Skeletal muscle tissue (tissue), 4 donors: Measurements from ENCODE around the gene CDC42BPA. TPM values are rescaled to one million over a fixed set of nuclear protein-coding genes. Genes with fewer than 3 reads are reported as not detected.

Source experiments
- H3K27ac ChIP-seq: one replicate; pipeline ENCODE4 v1.7.0; 2013; ENCODE audit warnings: mild to moderate bottlenecking, low read depth, low read length, inconsistent platforms
- H3K27me3 ChIP-seq, 3 donors: one replicate each; pipeline ENCODE4 v1.7.0; 2013; ENCODE audit warnings: low read length in 3 of 3; ENCODE audit not compliant: control insufficient read depth in 3 of 3, insufficient read depth in 3 of 3
- H3K36me3 ChIP-seq, 3 donors: one replicate each; pipeline ENCODE4 v1.7.0; 2013; ENCODE audit warnings: low read length in 3 of 3; ENCODE audit not compliant: control insufficient read depth in 3 of 3, insufficient read depth in 3 of 3
- H3K4me1 ChIP-seq, 3 donors: one replicate each; pipeline ENCODE4 v1.7.0; 2013; ENCODE audit warnings: low read length in 3 of 3, mild to moderate bottlenecking in 3 of 3; ENCODE audit not compliant: control insufficient read depth in 3 of 3, insufficient read depth in 3 of 3
- H3K4me3 ChIP-seq, 3 donors: one replicate each; pipeline ENCODE4 v1.7.0; 2013; ENCODE audit warnings: low read length in 3 of 3
- H3K9ac ChIP-seq, 3 donors: one replicate each; pipeline ENCODE4 v1.7.0; 2013; ENCODE audit warnings: low read length in 3 of 3, mild to moderate bottlenecking in 3 of 3, moderate library complexity in 2 of 3, low read depth in 1 of 3
- H3K9me3 ChIP-seq, 3 donors: one replicate each; pipeline ENCODE4 v1.7.0; 2013; ENCODE audit warnings: low read length in 3 of 3; ENCODE audit not compliant: control insufficient read depth in 3 of 3
- total RNA-seq: library from RNA; depleted of rRNA; stranded (reverse); fragments of >200 nt; gene quantifications from one replicate; pipeline ENCODE4 v1.2.3, GENCODE V29; 2014
- donor health status: Osteomylitis.

Gene CDC42BPA
- total RNA-seq, 1 donor from 2014 or later: 44.4 TPM

GRCh38 chr1:227321035-227321434, 2.7 kb upstream of the CDC42BPA start:
- no peak overlapping the region for H3K9ac ChIP-seq
- H3K4me3 ChIP-seq: no peak overlapping the region
- no peaks in the 10 kb centered on the region for H3K36me3 ChIP-seq
- H3K4me1 ChIP-seq: peaks cover 3 to 5% (median 3%) of the 10 kb centered on the region in 3 donors
- H3K9me3 ChIP-seq: peaks cover 0 to 3% (median 0%) of the 10 kb centered on the region in 3 donors
- H3K27me3 ChIP-seq: no peaks in the 10 kb centered on the region
- no peak overlapping the region for H3K27ac ChIP-seq

DNA sequence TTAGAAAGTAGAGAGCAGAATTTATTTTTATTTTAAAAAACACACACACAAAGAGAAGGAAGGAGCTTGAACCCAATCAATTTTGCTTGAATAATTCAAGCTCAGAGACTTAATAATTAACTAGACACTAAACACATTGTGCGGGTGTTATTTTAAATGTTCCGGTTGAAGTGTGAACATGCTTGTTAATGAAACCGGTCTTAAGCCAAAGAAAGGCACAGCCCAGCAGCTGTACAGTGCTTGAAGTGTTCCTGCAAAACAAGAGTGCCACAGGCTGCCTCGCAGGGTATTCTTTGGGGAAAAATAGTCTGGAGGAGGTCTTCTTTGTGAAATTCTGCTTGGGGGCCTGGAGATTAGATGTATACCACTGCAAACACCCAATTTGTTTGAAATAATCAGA, 2.2 kb upstream of the CDC42BPA start:
- H3K27ac ChIP-seq: no peak overlapping the region
- H3K36me3 ChIP-seq: no peaks in the 10 kb centered on the region
- H3K27me3 ChIP-seq: no peaks in the 10 kb centered on the region
- no peak overlapping the region for H3K9ac ChIP-seq
- peaks cover 3 to 5% (median 3%) of the 10 kb centered on the region in 3 donors for H3K4me1 ChIP-seq
- no peak overlapping the region for H3K4me3 ChIP-seq
- H3K9me3 ChIP-seq: peaks cover 0 to 3% (median 0%) of the 10 kb centered on the region in 3 donors

GRCh38 chr1:227318853-227319607, 738 bp upstream of the CDC42BPA start:
- H3K4me3 ChIP-seq: peak overlapping the region; percentile 71 to 91 (median 83)
- H3K9me3 ChIP-seq: peaks cover 0 to 3% (median 0%) of the 10 kb centered on the region in 3 donors
- H3K27me3 ChIP-seq: no peaks in the 10 kb centered on the region
- peak overlapping the region; percentile 85 to 88 (median 87) for H3K9ac ChIP-seq
- no peaks in the 10 kb centered on the region for H3K36me3 ChIP-seq
- peaks cover 3 to 5% (median 3%) of the 10 kb centered on the region in 3 donors for H3K4me1 ChIP-seq
- H3K27ac ChIP-seq: peak overlapping the region; percentile 82

- peaks cover 3 to 5% (median 4%) of the 10 kb centered on the region in 3 donors for H3K4me1 ChIP-seq
- peak overlapping the region; percentile 71 to 94 (median 91) for H3K4me3 ChIP-seq
- H3K9ac ChIP-seq: peak overlapping the region; percentile 85 to 92 (median 87)
- no peaks in the 10 kb centered on the region for H3K36me3 ChIP-seq
- H3K27ac ChIP-seq: peak overlapping the region; percentile 82
- H3K27me3 ChIP-seq: no peaks in the 10 kb centered on the region
- no peaks in the 10 kb centered on the region for H3K9me3 ChIP-seq
These were observed 723 bp downstream of the CDC42BPA start for GRCh38 chr1:227317523-227318015.

DNA sequence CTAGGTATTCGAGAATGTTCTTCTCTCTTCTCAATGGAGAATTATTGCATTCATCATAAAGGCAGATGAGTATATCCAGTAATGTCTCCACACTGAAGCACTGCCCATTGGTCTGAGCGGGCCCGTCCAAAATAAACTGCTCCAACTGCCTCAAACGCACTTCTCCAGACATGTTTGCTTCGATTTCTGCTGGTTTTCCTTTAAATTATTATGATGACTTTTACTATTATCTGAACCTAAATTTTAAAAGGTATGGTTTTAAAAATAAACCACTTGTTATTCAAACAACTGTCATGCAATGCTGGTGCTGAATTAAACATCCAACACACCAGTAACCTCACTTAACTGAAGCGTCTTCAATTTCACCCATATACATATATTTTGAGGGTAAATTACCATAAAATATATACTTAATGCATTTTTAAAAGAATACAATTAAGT, 1.3 kb downstream of the CDC42BPA start:
- Histone ChIP-seq H3K9me3 (no peaks in the 10 kb centered on the region), H3K4me1 (peaks cover 3 to 6% (median 5%) of the 10 kb centered on the region in 3 donors), H3K27me3 (no peaks in the 10 kb centered on the region), H3K27ac (peak overlapping the region; percentile 16), H3K9ac (peak overlapping the region; percentile 47 to 87 (median 65)), H3K4me3 (peak overlapping the region; percentile 71 to 94 (median 91)), H3K36me3 (no peaks in the 10 kb centered on the region)

DNA sequence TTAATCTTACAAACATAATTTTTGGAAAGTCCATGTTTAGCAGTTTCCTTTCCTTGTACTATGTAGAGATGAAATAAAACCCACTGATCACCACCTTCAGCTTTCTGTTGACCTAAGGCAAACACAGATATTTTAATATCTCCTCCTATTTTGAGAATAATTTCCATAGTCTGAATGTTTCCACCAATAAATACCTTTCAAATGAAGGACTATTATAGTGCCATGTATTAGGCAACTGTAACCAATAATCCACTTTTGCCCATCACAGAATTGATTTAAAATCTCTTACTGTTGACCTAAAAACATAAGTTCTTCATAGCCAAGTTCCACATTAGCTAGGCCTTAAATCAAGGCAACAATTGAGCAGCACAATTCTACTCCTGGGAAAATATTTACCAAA, 1.8 kb downstream of the CDC42BPA start:
- Histone ChIP-seq H3K9ac (peak overlapping the region; percentile 47 to 87 (median 65)), H3K4me3 (peak overlapping the region; percentile 71 to 94 (median 91)), H3K27ac (peak overlapping the region; percentile 16), H3K27me3 (no peaks in the 10 kb centered on the region), H3K4me1 (peaks cover 3 to 6% (median 5%) of the 10 kb centered on the region in 3 donors), H3K36me3 (no peaks in the 10 kb centered on the region), H3K9me3 (no peaks in the 10 kb centered on the region)

DNA sequence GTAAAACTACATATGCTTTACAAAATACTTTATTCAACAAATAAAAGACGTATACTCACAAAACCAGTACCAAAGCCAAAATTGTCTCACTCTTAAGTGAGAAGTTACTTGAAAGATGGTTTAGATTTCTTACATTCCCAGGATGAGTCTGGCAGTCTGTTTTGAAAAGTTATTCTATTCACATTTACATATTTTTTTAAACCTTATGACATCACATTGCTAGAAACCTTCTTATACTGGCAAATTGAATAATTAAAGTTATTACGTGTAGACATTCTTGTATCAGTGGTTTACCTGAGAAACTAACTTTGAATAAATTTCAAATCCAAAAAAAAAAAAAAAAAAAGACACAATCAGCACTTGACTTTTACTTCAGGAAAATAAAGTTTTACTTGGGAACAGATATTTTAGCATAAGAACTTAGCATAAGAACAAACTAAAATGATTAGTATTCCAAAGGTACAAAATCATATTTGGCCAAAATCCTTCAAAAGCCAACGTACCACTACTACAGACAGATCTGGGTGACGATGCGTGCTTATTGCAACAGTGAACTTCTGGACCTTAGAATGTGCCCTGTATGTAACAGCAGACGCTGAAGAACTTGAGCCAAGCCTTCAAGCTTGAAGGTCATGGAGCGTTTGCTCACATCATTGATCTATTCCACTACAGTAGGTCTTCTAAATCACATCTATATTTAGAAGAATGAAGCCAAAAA, 2.5 kb downstream of the CDC42BPA start:
- Histone ChIP-seq H3K27ac (peak overlapping the region; percentile 16), H3K4me3 (peak overlapping the region; percentile 71 to 94 (median 91)), H3K36me3 (no peaks in the 10 kb centered on the region)

DNA sequence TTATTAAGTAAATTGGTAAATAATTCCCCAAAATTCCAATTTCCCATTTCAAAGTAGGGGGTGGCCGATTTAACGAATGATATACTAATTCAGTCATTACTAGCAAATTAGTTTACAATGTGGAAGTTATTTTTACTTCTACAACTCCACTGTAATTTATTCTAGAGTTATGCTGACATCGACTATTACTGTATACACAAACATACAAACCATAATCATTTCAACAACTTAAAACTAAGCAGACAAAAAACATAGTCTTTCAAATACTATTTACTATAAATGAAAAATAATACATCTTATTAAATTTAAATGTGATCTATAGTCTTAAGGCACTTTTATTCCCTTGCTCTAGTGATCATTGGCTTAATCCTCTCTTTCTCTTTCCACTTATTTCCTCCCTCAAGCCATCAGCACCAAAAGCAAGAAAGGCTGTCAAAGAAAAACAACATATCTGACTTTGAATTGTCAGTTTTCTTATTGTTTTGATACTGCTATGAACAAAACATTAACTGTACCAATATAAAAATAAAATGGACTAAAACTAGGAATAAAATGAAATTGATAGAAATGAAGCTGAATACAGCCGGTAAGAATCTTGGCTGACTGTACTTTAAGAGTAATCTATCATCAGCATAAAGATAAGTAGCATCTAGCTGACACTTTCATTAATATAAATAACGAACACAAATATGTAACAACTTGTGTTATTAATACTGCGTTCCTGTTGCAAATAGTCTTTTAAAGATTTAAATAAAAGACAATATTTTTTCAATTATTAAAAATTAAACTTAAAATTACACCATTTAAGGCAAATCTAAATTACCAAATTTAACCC, 4.1 kb downstream of the CDC42BPA start:
- Histone ChIP-seq H3K36me3 (no peaks in the 10 kb centered on the region), H3K4me3 (peak overlapping the region in 2 of 3 donors; percentile 54 to 94), H3K4me1 (peaks cover 2 to 10% (median 7%) of the 10 kb centered on the region in 3 donors), H3K27ac (no peak overlapping the region), H3K9me3 (no peaks in the 10 kb centered on the region), H3K9ac (peak overlapping the region in 2 of 3 donors; percentile 65 to 68), H3K27me3 (no peaks in the 10 kb centered on the region)

More for the DNA sequence above, 2.5 kb downstream of the CDC42BPA start:
- H3K4me1 ChIP-seq: peaks cover 3 to 6% (median 5%) of the 10 kb centered on the region in 3 donors
- H3K9ac ChIP-seq: peak overlapping the region; percentile 47 to 87 (median 65)
- H3K9me3 ChIP-seq: no peaks in the 10 kb centered on the region
- H3K27me3 ChIP-seq: no peaks in the 10 kb centered on the region

DNA sequence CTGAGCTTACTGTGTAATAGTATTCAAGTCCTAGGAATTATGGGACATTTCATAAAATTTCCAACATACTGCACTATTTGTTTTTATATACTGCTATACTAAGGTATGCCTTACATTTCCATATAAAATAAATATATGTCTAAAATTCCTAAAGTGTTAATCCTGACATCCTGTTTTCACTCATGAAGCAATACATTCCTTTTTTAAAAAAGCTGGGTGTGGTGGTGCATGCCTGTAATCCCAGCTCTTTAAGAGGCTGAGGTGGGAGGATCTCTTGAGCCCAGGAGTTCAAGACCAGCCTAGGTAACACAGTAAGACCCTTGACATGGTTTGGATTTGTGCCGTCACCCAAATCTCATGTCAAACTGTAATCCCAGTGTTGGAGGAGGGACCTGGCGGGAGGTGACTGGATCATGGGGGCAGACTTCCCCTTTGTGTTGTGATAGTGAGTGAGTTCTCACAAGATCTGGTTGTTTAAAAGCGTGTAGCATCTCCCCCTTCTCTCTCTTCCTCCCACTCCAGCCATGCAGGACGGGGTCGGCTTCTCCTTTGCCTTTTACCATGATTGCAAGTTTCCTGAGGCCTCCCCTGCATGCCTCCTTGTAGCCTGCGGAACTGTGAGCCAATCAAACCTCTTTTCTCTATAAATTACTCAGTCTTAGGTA, 5.8 kb downstream of the CDC42BPA start:
- Histone ChIP-seq H3K27me3 (no peaks in the 10 kb centered on the region), H3K36me3 (no peaks in the 10 kb centered on the region), H3K9ac (no peak overlapping the region), H3K27ac (no peak overlapping the region), H3K4me3 (no peak overlapping the region), H3K9me3 (no peaks in the 10 kb centered on the region), H3K4me1 (peaks cover 0 to 8% (median 4%) of the 10 kb centered on the region in 3 donors)
